GM18502 (cell line): Measurements from ENCODE around the gene ATXN1.
"Not testable (repeated sequence)": the region's sequence is repeated elsewhere in the genome, so short reads cannot be mapped to it uniquely, and the experiment has no call there.

ENCODE experiments used
- ATAC-seq: cut with Tn5 transposase; IDR thresholded peaks from one replicate; pipeline ENCODE4 v1.9.1; 2021; ENCODE audit warnings: mild to moderate bottlenecking; ENCODE audit not compliant: unreplicated experiment, poor library complexity

ATXN1 gene

DNA sequence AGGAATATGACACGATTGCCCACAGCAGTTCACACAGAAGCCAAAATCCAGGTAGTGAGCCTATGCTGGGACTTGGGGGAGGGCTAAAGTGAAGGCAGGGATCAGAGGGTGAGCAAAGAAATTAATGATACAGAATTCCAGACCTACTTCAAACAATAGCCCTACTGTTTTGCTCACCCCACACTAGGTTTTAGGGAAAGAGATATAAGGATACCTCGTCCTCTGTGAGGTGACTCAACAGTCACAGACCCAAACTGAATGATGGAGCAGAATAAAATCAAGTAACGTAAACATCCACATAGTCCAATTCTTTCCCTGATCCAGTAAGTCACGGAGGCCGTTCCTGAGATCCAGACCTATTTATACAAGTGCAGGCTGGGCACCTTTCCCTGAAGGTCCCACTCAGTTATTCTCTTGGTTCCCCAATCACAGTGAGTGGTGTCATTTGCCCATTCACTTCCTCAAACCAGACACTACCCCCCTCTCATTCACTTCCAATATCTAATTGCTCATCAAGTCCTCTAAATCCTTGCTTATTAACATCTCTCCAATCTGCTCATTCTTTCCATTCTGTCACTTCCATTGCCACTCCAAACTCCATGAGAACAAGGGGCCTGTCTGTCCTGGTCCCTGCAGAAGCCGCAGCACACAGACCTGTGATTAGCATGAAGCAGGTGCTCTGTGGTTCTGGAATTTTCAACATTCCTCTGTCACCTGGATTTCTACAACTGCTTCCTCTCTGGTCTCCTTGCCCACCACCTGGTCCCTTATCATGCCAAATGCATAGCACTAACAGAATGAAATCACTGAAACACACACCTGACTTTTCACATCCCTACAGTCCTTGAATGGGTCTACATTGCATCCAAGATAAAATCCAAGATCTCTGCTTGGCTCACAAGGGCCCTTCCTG is 55.9 kb downstream of the ATXN1 start:
- ATAC-seq = no peak

DNA sequence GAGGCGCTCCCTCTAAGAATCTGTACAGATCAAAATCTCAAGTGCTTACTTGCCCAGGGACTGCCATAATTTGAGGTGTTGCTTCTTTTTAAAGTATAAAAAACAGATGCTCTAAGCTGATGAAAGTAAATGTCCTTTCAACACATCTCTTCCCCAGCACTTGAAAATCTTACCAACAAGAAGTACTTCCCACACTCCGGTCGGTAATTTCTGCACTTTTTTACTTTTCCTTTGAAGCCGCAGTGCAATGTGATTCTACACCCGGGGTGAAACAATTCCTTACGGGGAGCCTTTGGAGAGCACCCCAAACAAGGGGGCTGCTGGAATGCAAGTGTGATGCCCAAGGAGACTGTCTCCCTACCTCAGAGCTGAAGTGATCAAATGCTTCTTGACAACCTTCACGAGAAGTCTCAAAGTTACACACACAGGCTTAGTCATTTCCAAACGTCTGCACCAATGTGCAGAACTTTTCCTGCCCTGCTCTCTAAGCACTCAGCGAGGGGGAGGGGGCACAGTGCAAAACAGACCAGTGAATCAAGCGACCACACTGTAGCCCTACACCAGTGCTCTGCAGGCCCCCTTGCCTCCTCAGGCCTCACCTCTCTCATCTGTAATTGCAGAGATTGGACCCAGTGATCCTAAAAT is 56.7 kb downstream of the ATXN1 start:
- ATAC-seq = peak; percentile 52

DNA sequence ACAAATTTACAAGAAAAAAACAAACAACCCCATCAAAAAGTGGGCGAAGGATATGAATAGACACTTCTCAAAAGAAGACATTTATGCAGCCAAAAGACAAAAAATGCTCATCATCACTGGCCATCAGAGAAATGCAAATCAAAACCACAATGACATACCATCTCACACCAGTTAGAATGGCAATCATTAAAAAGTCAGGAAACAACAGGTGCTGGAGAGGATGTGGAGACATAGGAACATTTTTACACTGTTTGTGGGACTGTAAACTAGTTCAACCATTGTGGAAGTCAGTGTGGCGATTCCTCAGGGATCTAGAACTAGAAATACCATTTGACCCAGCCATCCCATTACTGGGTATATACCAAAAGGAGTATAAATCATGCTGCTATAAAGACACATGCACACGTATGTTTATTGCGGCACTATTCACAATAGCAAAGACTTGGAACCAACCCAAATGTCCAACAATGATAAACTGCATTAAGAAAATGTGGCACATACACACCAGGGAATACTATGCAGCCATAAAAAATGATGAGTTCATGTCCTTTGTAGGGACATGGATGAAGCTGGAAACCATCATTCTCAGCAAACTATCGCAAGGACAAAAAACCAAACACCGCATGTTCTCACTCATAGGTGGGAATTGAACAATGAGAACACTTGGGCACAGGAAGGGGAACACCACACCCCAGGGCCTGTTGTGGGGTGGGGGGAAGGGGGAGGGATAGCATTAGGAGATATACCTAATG is 58.5 kb downstream of the ATXN1 start:
- not testable (repeated sequence) for ATAC-seq

GRCh38 chr6:16700916-16701234 is 60.4 kb downstream of the ATXN1 start:
- ATAC-seq = no peak

DNA sequence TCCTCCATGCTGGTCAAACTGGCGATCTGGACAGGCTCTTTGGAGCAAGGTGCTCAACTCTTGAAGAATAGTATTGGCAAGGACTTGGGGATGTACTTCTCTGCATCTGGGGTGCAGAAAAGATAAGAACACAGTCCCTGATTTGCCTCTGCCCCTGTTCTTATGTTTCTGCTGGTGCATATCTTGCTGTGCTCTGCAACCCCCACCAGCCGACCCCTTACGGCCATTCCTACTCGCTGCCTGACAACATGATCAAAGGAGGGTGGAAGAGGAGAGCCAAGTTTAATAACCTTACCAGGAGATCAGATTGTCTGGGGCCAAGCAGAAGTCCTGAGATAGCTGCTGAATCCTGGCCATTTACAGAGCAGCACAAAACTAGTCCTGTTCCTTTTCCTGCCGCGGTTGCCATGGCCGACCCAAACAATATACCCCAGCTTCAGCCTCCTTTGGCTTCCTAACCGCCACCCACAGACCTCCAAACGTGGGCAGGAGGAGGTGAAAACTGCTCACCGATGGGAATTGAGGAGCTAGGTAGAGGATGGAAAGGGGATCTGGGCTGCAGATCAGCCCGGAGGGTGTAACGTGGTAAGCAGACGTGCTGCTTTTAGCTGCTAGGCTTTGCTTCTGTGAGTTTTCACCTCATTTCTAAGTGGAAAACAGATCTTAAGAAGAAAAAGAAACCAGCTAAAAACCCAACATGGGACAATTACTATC is 60.9 kb downstream of the ATXN1 start:
- no peak for ATAC-seq

DNA sequence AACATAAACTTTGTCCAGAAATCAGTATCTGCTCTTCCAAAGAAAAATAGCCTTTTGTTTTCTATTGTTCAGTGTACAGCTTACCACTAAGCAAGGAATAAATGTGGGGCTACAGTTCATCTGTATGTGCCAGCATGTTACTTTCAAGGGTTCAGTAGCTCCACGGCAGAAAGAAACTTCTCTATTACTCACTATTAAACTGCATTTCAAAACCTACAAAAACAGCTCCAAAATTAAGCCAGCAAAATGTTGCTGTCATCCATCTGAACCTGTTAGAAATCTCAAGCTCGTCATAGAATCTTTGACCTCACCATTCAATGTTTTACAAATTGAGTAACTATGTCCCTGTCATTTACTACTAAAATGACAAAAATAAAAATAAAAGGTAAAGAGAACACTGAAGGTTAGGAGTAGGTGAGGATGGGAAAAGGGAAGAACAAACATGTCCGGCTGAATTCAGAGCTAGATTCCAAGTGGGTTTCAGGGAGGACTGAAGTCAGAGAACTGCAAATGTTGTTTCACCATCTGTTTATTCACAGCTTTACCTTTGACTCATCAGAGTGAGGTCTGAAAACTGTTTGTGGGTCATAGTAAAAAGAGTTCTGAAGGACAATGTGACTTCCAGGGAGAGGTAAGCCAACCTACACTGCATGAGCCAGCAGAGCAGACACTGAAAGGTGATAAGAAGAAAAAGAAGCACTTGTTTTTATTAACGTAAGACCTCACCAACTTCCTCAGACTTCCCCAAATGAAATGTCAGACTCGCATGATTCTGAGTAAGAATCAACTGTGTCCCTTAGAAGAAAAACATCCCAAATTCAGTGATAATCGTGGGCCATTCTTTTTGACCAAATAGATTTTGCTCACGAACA is 62.0 kb downstream of the ATXN1 start:
- no peak for ATAC-seq

DNA sequence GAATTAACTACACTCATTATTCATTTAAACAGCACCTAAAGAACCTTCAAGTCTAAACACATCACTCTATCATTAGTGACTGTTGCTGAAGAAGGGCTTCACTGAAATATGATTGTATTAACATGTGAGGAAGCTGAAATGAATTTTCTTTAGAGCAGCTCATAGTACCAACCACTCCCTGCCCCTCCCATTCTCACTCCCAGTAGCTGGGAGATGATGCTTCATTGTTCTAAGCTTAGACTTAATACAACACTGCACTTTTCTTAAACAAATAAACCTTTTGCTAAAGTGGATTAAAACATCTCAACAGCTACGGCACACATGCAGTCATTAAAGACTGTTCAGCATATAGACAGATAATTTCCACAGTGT is 63.1 kb downstream of the ATXN1 start:
- ATAC-seq = no peak

DNA sequence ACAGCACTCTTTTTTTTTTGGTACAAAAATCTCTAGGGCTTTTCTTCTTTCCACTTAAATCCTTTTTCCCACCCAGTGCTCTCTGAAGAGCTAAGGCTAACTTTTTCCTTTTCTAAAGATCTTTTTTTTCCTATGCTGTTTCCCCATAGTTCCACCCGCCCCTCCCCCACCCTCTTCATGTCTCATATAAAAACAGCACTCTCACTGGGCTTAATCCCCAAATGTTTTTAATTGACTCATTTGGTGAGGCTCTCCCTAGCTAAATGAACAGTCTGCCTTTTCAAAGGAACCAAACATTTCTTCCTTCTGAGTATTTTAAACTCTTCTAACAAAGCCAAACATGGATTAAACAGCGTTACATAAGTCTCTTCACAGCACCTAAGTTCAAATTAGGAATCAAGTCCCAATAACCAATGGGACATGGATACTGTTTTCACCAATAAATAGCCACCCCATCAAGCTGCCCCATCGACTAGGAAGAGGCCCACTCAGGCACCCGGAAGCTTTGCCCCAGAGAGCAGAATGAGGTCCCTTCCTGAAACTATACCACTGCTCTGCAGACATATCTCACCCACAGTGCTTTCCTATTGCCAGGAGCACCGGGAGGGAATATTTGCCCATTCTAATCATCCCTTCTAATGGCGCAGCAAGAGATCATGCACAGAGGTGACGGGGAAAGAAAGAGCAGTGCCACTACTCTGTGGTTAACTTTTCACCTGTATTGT is 63.7 kb downstream of the ATXN1 start:
- no peak for ATAC-seq

DNA sequence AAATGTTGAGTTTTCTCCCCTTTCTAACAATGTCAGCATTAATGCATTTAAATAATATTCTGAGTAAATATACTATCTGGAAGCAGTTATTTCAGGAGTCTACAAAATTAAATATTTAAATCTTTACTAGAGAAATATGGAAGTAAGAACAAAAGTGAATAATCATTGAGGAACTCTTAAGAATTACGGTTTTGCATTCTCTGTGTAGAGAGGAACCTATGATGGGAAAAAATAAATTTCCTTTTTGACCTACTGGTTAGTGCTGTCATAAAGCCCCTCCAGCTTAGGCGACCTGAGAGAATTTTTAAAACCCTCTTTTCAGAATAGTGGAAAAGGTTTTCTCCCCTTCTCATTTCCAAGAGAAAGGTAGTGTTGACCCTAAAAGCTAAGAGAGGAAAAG is 64.8 kb downstream of the ATXN1 start:
- ATAC-seq = no peak

DNA sequence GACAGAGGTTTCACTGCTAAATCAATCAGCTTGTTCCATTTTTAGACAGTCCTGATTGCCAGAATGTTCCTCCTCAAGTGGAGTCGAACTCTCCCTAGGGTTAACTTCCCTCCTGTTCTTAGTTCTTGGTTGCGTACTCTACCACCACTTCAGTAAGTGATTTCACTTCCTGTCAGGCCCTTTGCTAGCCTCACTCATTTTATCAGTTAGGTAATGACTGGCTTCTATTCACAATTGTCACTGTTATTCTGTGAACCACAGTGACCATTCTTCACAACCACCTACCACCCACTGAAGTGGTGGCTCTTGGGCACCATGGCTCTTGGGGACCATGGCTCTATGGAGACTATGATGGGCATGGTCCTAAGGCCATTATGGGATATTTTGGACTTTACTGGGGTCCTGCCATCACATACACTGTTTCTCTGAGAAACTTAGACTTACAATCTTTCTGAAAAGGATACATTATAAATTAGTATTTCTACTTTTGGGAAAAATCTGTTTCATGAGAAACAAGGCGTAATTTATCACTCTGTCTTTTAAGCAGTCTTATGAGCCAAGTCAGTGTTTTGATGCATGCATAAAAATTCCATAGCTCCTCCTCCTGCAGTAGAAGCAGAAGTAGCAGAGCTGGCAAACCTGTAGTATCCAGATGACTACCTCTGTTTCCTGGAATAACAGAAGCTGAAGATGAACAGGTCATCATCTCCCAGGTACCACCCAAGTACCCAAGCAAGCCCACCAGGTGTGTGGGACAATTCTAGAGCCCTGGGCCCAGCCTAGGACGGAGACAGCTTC is 66.3 kb downstream of the ATXN1 start:
- peak; percentile 71 for ATAC-seq

- ATAC-seq = no peak
These were observed 69.9 kb downstream of the ATXN1 start for GRCh38 chr6:16691324-16691723.

DNA sequence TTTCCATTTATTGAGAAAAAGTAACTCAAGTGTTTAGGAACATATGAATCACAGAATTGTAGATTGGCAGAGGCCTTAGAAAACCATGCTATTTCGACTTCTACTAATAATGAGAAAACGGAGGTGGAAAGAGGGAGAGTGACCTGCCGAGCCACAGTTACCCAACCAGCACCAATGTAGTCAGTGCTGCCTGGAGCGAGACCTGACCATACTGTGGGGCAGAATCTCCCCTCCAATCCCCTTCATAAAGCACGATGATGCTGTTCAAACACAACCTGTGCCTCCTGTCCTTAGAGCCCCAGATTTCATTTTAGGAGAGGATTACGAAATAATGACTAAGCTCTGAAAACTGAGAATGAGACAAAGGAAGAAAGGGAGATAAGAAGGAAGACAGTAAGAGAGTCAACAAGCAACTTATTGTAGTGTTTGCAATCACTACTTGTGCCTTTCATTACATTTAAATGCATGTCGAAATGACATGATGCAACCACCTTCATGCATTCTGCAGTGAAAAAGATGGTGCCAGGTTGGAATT is 70.6 kb downstream of the ATXN1 start:
- ATAC-seq = peak; percentile 80

DNA sequence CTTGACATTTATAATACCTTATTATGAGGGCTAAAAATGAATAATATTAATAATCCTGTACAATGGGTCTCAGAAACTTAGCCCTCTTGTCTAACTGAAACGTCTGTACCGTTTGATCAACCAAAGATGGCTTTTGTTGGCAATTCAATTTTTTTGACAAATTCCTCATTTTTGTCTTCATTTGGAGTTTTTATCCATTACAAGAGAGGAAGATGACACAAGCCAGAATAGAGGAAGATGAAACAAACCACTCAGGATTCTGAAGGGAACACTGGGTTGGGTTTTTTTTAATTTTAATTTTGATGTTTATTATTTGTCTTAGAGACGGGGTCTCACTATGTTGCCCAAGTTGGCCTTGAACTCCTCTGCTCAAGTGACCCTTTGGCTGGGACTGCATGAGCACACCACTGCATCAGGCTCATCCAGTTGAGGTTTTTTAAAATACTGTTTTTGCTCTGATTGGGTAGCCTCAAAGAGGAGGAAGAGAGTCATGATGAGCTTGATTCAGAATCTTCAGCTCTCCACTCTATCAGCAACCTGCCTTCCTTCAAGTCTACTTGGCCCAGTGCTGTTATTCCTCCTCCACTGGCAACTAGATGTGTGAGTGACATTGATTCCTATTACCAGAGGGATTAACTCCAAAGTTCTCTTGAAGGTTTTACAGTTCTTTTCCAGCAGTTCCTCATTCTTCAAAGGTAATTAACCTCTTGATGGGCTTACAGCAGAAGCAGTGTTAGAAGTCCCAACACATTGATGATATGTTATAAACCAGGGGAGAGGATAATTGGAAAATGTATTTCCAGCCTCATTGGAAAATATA is 71.3 kb downstream of the ATXN1 start:
- peak; percentile 8 for ATAC-seq

DNA sequence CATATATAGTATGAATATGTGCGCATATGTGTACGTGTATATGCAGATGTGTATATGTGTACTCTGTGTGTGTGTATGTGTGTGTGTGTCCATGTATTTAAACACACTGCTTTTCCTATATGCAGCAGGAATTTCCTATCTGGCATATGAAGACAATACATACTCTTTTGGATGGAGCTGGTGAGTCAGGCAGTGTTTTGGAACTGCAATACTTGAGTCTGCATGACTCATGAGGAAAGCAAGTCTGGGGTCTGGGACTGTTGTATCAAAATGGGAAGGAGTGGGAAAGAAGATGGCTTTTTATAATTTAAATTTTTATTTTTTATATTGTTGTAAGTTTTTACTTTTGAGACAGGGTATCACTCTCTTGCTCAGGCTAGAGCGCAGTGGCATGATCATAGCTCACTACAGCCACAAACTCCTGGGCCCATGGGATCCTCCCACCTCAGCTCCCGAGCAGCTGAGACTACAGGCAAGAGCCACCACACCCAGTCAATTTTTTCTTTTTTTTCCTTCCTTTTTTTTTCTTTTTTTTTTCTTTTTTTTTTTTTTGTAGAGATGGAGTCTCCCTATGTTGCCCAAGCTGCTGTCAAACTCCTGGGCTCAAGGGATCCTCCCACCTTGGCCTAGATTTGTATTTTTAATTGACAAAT is 72.2 kb downstream of the ATXN1 start:
- no peak for ATAC-seq

DNA sequence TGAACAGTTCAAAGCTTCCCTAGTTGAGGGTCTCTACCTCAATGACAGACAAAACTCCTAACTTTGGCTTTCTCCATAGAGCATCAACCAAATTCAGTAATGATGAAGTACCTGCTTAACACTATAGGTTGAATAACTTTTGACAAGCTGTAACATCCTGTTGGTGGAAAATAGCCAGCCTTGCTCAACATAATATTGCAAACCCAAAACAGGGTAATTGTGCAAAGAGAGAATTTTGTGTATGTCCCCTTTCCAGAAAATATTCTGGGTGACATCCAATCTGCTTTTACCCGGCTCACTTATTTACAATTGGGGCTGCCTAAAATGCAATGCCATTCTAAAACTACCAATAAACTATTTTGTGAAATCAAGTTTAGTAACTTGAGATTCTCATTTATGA is 72.8 kb downstream of the ATXN1 start:
- ATAC-seq = no peak

GRCh38 chr6:16687045-16687444 is 74.2 kb downstream of the ATXN1 start:
- ATAC-seq = no peak
